Stimulated activated CD4-positive, alpha-beta T cell treated with anti-CD3 and anti-CD28 coated beads, Interleukin-1b, Interleukin-23, amount 100 ng/mL, for 48 hours (primary cell): Measurements from ENCODE around the gene KIAA0825.

Source experiments
- DNase-seq: peaks from one replicate; pipeline ENCODE4 v3.0.0-alpha.2; 2020

Gene KIAA0825

DNA sequence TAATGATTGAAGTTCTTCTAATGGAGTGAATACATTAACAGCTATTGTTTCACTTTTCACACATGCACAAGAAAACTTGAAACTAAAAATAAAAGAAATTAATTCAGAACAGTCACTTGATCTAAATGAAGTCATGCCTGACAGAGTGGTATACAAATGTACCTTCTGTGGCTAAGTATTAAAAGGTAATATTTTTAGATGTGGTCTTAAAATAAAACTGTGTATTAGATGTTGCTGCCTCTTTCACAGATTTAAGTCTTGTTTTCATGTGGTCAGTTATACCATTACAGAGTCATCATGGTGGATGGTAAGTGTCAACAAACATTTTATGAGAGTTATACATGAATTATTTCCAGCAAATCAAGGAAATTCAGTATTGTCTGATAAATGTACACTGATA is 47.0 kb downstream of the KIAA0825 start:
- DNase-seq = no peak

DNA sequence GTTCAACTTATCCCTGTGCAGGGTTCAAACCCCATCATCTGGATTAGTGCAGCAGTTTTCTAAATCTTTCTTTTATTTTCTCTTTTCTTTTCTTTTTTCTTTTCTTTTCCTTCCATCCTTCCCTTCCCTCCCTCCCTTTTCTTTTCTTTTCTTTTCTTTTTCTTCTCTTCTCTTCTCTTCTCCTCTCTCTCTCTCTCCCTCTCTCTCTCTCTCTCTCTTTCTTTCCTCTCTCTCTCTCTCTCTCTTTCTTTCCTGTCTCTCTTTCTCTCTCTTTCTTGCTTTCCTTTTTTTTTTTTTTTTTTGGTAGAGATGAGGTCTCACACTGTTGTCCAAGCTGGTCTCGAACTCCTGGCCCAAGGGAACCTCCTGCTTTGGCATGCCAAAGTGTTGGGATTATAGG is 53.6 kb downstream of the KIAA0825 start:
- DNase-seq = no peak

DNA sequence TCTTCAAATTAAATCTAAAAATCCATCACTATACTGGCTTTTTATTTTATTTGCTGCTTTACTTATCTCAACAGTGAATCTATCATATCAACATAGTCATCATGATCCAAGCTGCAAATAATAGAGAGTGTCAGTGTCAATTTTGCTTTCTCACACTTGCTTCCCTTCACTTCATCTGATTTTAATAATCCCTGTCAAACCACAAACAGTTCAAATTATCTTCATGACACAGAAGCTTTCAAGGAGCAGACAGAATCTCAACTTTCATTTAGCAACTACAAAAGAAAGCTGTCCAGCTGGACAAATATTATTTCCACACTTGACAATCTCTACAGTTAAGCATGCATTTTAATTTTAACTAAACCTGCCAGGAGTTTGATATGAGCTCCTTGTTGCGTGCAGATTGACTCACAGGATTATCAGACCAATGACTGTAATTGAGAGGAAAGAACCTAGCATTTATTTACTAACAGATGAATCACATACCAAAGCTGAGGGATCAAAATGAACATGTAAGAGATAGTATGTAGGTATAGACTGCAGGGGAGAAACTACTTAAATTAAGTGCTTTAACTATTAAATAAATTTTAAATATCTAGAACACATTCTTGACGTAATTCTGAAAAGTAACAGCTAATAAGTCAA is 56.0 kb downstream of the KIAA0825 start:
- DNase-seq = no peak

DNA sequence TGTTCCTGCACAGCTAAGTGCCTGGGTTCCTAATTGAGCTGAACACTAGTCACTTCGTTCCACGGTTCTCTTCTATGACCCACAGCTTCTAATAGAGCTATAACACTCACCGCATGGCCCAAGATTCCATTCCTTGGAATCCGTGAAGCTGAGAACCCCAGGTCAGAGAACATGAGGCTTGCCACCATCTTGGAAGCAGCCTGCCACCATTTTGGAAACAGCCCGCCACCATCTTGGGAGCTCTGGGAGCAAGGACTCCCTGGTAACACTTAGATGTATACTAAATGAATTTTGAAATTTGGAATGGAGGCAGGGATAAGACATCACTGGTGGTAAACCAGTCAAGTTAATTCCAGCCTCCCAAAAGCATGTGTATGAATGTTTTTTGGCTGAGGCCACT is 60.4 kb downstream of the KIAA0825 start:
- DNase-seq = no peak

DNA sequence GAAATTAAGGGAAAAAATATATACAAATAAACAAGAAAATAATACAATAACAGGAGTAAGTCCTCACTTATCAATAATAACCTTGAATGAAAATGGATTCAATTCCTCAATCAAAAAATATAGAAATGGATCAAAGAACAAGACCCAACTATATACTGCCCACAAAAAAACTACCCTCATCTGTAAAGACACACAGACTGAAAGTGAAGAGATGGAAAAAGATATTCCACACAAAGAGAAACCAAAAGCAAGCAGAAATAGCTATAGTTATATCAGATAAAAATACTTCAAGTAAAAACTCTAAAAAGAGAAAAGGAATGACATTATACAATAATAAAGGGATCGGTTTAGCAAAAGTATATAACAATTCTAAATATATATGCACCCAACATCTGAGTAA is 66.5 kb downstream of the KIAA0825 start:
- DNase-seq = no peak

DNA sequence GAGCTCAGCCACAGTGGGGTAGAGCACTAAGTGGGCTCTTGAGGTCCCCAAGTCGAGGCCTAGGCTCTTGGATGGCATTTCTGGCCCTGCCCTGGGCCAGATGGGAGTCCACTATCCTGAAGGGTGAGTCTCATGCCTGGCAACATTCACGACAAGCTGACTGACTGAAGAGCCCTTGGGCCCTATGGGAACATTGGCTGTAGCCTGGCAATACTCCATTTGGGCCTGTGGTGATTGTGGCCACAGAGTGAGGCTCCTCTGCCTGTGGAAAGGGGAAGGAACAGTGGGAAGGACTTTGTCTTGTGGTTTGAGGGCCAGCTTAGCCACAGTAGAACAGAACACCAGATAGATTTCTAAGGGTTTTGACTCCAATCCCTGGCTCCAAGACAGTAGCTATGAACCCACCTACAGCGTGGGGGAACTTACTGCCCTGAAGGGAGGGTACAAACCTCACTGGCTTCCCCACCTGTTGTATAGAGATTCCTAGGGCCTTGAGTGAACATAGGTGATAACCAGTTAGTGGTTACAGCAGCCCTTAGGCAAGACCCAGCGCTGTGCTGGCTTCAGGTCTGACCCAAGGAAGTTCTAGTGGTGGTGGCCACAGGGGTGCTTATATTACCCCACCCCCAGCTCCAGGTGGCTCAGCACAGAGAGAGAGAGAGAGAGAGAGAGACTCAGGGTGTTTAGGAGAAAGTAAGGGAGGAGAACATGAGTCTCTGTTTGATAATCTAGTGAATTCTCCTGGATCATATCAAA is 72.4 kb downstream of the KIAA0825 start:
- DNase-seq = no peak

DNA sequence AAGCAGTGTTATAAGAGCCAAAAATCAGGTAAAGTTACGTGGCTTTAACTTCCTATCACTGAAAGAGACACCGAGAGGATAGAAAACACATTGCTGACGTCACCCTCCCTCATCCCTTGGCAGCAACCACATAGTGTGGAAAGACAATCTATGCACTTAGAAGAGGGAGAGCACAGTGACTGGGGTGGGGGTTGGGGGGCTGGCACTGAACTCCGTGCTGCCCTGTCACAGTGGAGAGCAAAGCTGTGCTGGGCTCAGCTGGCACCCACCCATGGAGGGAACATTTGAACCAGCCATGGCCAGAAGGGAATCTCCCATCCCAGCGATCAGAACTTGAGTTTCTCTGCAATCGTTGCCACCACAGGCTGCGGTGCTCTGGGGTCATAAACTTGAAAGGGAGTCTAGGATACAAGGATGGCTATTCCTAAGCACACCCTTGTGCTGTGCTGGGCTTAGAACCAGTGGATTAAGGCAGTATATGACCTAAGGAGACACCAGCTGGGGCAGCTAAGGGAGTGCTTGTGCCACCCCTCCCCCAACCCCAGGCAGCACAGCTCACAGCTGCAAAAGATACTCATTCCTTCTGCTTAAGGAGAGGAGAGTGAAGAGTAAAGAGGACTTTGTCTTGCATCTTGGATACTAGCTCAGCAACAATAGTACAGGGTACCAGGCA is 73.4 kb downstream of the KIAA0825 start:
- no peak for DNase-seq

DNA sequence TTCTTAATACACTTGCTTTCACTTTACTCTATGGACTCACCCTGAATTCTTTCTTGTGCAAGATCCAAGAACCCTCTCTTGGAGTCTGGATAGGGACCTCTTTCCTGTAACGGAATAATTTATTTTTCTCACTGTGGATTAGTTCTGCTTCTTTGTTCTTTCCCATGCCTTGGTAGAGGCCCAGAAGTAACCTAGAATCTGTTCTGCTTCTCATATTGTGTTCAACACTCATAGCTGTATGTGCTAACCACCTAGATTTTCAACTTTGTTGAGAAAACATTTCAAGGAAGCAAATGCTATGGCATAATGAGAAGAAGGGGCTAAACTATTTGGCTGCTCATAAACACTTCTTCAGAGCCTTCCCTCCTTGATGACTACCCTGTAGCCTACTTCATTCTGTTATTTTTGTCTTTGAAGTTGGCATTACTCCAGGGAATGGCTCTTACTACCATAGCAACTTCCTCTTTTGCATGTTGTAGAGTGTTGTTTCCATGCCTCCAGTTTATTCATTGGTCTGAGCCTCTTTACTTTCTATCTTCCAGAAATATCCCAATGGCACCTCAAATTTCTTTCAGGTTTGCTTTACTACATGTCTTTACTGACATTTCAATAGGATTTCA is 74.3 kb downstream of the KIAA0825 start:
- no peak for DNase-seq

DNA sequence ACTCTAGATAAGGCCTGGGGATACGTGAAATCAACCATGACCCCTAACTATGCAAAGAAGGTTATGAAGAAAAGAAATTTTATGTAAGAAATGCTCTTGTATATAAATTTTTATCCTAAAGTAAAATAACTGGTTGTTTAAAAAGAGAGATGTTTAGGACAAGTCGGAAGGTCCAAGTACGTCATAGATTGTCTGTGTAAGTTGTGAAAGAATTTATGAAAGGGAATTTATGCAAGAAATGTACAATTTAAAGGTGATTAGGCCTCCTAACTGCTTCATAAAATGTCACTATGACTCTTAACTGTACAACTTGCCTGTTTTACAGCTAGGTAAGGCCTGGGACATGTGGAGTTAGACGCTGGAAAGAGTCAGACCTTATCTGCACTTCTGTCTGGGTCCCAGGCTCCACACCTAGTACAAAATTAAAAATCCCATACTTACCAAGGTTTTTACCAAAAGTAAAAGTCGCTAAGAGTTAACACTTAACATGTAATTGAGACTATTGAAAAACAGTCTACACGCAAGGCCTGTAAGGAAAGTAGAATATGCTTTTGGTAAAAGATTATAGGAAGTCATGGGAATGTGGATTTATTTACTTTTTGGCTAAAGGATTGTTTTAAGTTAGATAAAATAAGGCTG is 77.4 kb downstream of the KIAA0825 start:
- no peak for DNase-seq

DNA sequence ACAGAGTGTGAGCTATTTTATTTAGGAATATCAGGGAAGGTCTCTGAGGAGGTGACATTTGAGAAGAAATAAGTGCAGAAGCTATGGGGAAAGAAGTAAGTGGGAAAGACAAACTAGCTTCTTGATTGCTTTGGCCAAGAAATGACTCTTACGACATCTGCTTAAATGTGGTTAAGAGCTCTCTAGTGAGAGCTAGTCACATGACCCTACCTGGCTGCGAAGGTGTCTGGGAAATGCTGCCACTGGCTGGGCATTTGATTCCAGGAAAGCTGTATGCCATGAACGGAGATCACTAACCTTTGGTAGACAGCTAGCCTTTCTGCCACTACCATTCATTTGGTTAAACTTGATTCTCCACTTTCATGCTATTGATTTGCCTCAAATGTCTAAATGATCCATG is 80.1 kb downstream of the KIAA0825 start:
- DNase-seq = no peak

DNA sequence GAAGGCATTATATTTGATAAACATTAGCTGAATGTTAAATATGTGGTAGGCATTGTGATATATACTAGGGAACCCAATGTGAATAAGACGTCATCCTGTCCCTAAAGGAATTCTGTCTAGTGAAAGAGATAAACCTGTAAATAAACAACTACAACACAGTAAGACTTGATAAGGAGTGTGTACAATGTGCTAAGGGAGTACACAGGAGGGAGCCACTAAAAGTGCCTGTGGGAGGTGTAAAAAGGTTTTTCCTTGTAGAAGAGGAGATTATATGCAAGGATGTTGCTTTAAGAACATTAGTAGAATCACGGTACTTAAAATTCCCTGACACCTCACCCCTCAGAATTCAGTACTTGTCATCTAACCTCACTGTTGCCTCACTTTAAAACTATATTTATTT is 91.7 kb downstream of the KIAA0825 start:
- no peak for DNase-seq

DNA sequence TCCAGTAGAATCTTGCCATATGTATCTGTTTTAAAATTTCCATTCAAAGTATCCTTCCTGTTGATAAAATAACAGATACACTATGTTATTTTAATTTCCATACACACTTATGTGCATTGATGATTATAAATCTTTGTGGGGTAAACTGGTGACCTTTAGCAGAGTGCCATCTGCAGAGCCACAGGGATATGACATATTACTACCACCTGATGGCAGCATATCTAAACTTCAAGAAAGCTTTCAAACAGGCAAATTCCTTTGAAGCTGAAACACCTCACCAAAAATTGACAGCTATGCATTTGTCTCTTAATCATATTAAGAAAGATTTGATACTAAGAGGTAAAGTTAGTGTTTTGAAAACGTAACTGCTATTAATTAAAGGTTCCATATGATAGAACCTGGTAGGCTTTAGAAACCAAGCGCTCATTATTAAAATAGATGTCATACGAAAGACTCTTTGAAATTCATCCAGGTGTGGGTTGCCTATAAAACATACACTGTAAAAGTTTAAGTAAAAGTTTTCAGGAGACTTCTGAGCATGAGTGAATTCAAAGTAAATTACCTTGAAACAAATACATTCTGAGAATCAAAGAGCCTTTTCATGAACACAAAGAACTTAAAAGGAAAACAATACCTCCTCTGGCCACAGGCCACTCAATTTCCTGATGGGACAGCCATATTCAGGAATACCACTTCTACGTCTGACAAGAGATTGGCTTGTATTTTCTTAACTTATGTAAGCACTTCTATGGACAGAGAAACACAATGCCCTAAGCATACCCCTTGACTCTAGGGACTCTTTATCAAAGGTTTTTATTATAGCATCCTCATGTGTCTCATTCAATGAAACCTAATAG is 93.3 kb downstream of the KIAA0825 start:
- DNase-seq = no peak

DNA sequence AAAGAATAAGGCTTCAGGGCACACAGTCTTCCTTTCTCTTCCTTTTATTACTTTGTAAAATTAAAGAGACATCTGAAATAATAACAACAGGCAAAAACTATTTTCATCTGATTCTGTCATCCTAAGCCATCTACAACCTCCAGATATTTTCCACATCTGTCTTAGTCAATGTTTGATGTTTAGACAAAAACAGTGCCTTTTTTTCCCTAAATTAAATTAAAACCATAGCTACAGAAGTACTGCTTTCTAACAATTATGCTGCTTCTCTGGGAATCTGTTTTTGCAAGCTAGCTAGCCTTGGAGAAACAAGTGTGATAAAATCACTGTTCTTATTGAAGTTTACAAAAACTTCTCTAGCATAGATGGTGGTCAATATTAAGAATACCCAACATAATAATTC is 95.4 kb downstream of the KIAA0825 start:
- DNase-seq = no peak

DNA sequence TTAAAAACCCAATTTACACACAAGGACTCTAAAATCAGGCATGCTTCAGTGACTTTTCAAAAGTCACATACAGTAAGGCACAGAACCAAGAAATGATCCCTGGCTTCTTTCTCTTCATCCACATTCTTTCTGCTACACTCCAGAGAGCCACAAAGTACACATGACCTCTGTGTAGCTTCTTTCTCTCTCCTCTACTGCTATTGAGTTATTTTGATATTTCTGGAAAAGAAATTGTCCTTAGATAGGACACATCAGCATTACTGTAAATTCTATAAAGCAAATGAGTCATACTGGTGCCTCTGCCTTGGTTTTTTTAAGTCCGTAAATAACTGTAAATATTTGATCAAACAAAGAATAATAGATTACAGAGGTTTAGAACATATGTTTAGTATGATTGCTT is 96.3 kb downstream of the KIAA0825 start:
- no peak for DNase-seq

DNA sequence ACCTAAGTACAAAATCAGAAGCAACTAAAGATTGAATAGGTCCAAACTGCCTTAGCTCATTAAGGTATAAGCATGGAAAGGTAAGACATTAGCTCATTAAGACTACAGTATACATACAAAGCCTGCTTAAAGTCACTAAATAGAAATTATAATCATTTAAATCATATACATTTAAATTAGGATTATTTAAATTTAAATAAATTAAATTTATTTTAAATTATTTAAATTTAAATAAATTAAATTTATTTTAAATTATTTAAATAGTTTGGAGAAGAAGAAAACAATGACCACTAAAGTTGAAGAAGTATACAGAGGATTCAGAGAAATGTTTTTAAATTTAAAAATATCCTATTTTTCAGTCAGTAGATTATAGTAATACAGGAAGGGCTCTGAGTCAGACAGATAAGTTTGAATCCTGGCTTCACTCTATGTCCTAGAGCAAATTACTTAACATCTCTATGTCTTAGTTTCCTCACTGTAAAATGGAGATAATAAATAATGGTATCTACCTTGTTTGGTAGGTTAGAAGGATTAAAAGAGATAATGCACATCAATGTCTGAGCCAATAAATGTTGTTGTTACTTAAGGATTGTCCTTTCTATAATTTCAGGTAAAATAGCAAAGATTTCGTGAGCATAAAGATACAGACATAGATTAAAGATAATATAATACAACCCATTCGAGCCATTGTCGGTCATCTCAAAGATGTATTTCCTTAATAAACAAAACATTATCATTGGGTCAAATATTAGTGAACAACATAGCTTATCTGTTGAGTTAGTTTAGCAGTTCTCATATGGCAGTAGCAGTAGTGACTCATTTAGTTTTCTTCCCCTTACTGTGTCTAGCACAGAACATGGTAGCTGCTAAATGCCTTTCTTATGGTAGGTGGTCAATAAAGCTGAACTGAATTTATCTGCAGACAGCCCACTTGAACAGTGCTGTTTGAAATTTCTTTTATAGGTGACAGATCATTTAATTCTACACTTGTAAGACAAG is 100.6 kb downstream of the KIAA0825 start:
- DNase-seq = no peak

DNA sequence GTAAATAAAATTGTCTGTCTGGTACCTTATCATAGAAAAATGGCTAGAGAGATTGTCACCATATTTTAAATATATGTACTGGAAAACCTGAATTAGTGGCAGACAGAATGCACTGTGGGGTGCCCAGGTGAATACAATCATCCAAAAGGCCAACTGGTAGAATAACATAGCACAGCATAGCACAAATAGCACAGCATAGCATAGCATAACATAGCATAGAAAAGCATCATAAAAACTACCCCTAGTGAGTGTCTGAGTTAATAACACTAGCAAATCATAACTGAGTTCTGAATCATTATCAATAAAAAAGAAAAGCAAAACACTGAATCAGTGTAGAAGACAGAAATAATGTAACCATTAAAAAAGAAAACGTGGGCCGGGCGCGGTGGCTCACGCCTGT is 102.3 kb downstream of the KIAA0825 start:
- no peak for DNase-seq

DNA sequence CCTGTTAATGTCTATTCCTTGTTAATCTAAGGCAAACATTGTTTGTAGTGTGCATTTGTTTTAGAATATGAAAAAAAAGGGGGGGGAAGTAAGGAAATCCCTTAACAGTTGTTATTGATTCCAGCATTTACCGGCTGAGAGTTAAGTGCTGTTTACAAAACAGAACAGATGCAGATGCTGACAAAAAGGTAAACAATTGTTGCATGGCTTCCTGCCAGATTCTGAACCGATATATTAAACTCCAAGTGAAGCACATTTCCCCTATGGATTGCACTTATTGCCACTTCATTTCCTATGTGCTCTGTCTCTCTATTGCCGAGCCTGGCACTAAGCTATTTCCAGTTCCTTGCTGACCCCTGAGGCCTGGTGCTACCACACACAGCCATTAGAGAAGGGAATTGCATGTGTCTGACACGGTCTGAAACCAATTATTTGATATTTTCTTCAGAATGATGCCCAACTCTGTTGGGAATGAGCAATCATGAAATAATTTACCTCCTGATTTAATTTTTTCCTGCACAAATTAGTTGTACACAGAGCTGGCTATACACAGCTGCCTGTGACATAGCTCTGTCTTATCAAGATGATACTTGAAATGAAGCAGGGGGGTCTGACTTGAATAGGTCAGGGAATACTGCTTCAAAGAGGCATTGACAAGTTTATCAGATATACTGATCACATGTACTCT is 109.8 kb downstream of the KIAA0825 start:
- DNase-seq = no peak

DNA sequence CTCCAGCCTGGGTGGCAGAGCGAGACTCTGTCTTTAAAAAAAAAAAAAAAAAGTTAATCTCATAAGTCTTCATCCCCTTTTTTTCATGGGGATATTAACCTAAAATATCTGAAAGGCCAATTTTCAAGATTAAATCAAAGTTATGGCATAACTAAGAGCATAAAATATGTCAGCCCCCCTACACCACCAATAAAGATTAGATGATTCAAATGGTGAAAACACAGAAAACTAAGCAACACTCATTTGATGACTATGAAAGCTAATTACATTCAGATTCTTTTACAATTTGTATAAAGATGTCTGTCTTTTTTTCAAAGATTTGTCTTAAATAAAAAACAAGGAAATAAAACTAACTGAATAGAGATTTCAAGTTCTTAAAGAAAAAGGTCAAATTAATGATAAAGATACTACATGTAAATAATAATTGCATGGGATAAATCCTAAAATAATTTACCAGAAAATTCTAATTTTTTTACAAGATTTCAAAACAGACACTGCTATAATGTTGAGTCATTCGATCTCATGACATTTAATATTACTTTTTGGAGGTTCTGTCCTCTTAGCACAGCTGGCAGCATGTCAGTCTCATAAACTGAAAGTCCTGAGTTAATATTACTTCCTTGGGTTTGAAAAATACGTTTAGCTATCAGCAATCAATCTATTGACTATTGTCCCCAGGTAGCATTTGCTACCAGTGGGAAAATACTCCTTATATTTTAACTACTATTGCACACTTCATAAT is 112.9 kb downstream of the KIAA0825 start:
- no peak for DNase-seq

DNA sequence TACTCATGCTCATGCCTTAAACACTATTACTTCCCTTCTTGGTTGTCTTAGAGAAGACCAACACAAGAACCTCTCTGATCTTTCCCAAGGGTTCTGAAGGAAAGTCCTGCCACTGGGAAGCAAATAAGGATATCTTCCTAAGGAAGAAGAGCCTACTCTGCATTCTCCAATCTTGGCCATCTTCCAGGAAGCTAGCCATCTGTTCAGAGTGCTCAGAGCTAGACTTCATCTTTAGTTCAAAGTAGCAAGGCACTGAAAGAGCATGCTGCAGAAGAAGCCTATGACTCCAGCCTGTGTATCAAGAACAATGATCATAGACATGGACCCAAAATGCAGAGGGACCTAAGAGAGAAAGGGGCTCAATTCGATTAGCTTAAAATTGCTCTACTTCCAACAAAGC is 114.7 kb downstream of the KIAA0825 start:
- no peak for DNase-seq

DNA sequence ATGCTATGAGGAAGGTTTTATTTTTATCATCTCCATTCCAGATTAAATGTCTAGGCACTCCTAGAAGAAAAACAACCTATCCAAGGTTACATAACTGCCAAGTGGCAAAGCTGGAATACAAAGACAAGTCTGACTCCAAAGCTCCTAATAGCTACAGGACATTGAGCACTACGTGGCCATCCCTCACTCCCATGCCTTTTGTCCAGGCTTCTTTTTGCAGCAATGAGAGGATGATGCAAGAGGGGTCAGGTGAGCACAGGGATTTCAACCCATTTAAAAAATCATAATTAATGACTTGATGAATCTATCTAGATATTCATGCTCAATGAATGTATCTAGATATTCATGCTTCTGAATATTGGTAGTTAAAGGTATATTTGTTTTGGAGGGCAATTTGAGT is 117.0 kb downstream of the KIAA0825 start:
- DNase-seq = no peak
